Measurements from ENCODE around the gene CAPSL.
"Not testable (repeated sequence)": the region's sequence is repeated elsewhere in the genome, so short reads cannot be mapped to it uniquely, and the experiment has no call there.

Gene CAPSL

GRCh38 chr5:35908814-35909213 lies 29.6 kb downstream of the CAPSL start:
- in situ Hi-C loops (cut with MboI; ENCODE audit: low sequenced_read_pairs): no loop called here

GRCh38 chr5:35908228-35908627 lies 30.2 kb downstream of the CAPSL start:
- in situ Hi-C loops (cut with MboI; ENCODE audit: low sequenced_read_pairs): no loop called here

GRCh38 chr5:35904443-35905132 lies 33.8 kb downstream of the CAPSL start:
- in situ Hi-C loops (cut with MboI; ENCODE audit: low sequenced_read_pairs): no loop called here

- in situ Hi-C loops (cut with MboI; ENCODE audit: low sequenced_read_pairs): no loop called here
Measured at GRCh38 chr5:35903631-35904203, 34.7 kb downstream of the CAPSL start.

- in situ Hi-C loops (cut with MboI; ENCODE audit: low sequenced_read_pairs): no loop called here
Measured at GRCh38 chr5:35902046-35902672, 36.3 kb downstream of the CAPSL start.

GRCh38 chr5:35900972-35901695 lies 37.3 kb downstream of the CAPSL start:
- in situ Hi-C loops (cut with MboI; ENCODE audit: low sequenced_read_pairs): no loop called here

- in situ Hi-C loops (cut with MboI; ENCODE audit: low sequenced_read_pairs): no loop called here
Measured at GRCh38 chr5:35899800-35900199, 38.6 kb downstream of the CAPSL start.

- in situ Hi-C loops (cut with MboI; ENCODE audit: low sequenced_read_pairs): no loop called here
Measured at GRCh38 chr5:35898952-35899660, 39.3 kb downstream of the CAPSL start.

GRCh38 chr5:35894131-35894530 lies 44.3 kb downstream of the CAPSL start:
- in situ Hi-C loops (cut with MboI; ENCODE audit: low sequenced_read_pairs): no loop called here

GRCh38 chr5:35892799-35893198 lies 45.6 kb downstream of the CAPSL start:
- in situ Hi-C loops (cut with MboI; ENCODE audit: low sequenced_read_pairs): not testable (repeated sequence)

- in situ Hi-C loops (cut with MboI; ENCODE audit: low sequenced_read_pairs): no loop called here
Measured at GRCh38 chr5:35890021-35891020, 48.1 kb downstream of the CAPSL start.

- in situ Hi-C loops (cut with MboI; ENCODE audit: low sequenced_read_pairs): no loop called here
Measured at GRCh38 chr5:35887321-35888100, 50.9 kb downstream of the CAPSL start.

- in situ Hi-C loops (cut with MboI; ENCODE audit: low sequenced_read_pairs): no loop called here
Measured at GRCh38 chr5:35886381-35886780, 52.0 kb downstream of the CAPSL start.

GRCh38 chr5:35884773-35885172 lies 53.6 kb downstream of the CAPSL start:
- in situ Hi-C loops (cut with MboI; ENCODE audit: low sequenced_read_pairs): no loop called here

GRCh38 chr5:35884191-35884769 lies 54.1 kb downstream of the CAPSL start:
- in situ Hi-C loops (cut with MboI; ENCODE audit: low sequenced_read_pairs): no loop called here

GRCh38 chr5:35881758-35882157 lies 56.7 kb downstream of the CAPSL start:
- in situ Hi-C loops (cut with MboI; ENCODE audit: low sequenced_read_pairs): no loop called here

GRCh38 chr5:35880156-35880555 lies 58.3 kb downstream of the CAPSL start:
- in situ Hi-C loops (cut with MboI; ENCODE audit: low sequenced_read_pairs): no loop called here

- in situ Hi-C loops (cut with MboI; ENCODE audit: low sequenced_read_pairs): no loop called here
Measured at GRCh38 chr5:35879649-35880048, 58.8 kb downstream of the CAPSL start.

GRCh38 chr5:35879096-35879495 lies 59.3 kb downstream of the CAPSL start:
- in situ Hi-C loops (cut with MboI; ENCODE audit: low sequenced_read_pairs): no loop called here

All from hTERT RPE-1 (cell line).